Stomach (tissue), 4 donors: ENCODE measurements around the gene HEATR5B.

Experiments used
- EP300 ChIP-seq: sonication (generic); formaldehyde crosslinking; IDR thresholded peaks from one replicate; pipeline ENCODE4 v1.6.1; 2017; ENCODE audit warnings: antibody characterized with exemption
- POLR2A ChIP-seq, 4 donors: fragments of 450-650 bp; IDR thresholded peaks; one replicate each; pipeline ENCODE4 v1.6.1; 2016; ENCODE audit warnings: antibody characterized with exemption in 4 of 4, control low read depth in 2 of 4, mild to moderate bottlenecking in 1 of 4, moderate library complexity in 1 of 4
- POLR2AphosphoS5 ChIP-seq, 3 donors: sonication (generic); formaldehyde crosslinking; IDR thresholded peaks; one replicate each; pipeline ENCODE4 v1.6.1; 2016; ENCODE audit warnings: antibody characterized with exemption in 3 of 3
- TF ChIP-seq, protein P1 (sequence below), 7 experiments: fragments of 450-650 bp in 4 of 7; fragments of 200-600 bp in 3 of 7; sonication (generic) in 3 of 7; IDR thresholded peaks; one replicate each; pipeline ENCODE4 v1.5.1; 2016 to 2019; ENCODE audit warnings: antibody characterized with exemption in 7 of 7, control low read depth in 2 of 7, mild to moderate bottlenecking in 1 of 7

DNA sequence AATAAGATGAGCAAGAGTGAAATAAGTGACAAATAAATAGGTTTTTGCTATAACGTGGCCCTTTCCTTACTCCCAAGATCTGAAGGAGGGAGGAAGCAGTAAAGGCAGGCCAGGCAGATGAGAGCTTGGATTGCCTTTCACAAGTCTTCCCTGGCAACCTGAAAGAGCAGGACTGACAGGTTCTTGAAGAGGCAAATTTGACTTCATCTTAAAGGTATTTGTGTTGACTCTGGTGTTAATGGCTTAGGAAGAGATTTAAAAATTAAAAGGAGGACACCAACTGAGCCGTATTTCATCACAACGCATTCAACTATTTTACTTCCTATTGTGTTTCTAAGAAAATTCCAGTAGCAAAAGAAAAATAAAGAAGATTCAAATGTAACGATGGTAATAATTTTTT, 121.1 kb downstream of the HEATR5B start:
- TF ChIP-seq, protein P1, sequence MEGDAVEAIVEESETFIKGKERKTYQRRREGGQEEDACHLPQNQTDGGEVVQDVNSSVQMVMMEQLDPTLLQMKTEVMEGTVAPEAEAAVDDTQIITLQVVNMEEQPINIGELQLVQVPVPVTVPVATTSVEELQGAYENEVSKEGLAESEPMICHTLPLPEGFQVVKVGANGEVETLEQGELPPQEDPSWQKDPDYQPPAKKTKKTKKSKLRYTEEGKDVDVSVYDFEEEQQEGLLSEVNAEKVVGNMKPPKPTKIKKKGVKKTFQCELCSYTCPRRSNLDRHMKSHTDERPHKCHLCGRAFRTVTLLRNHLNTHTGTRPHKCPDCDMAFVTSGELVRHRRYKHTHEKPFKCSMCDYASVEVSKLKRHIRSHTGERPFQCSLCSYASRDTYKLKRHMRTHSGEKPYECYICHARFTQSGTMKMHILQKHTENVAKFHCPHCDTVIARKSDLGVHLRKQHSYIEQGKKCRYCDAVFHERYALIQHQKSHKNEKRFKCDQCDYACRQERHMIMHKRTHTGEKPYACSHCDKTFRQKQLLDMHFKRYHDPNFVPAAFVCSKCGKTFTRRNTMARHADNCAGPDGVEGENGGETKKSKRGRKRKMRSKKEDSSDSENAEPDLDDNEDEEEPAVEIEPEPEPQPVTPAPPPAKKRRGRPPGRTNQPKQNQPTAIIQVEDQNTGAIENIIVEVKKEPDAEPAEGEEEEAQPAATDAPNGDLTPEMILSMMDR (IDR thresholded peaks at IDR 0.05): no peak
- TF ChIP-seq POLR2AphosphoS5 (IDR thresholded peaks at IDR 0.05) (no peak), POLR2A (IDR thresholded peaks at IDR 0.05) (no peak), EP300 (no peak)
